Smooth muscle cell (in vitro differentiated cells): ENCODE measurements around the gene CTNNB1. TPM values are rescaled to one million over a fixed set of nuclear protein-coding genes. Genes with fewer than 3 reads are reported as not detected.

ENCODE experiments used
- DNase-seq: peaks from one replicate; lab custom pipeline; 2025; ENCODE audit not compliant: unreplicated experiment; lab: John Stamatoyannopoulos, UW
- H2AFZ ChIP-seq: fragments of 200-600 bp; sonication (generic); 2 replicates; pipeline ENCODE4 v1.6.0; 2016; ENCODE audit warnings: antibody characterized with exemption, low read depth, mild to moderate bottlenecking
- H3F3A ChIP-seq: fragments of 200-600 bp; sonication (generic); 2 replicates; pipeline ENCODE4 v1.6.0; 2017; ENCODE audit warnings: antibody characterized with exemption, low read depth
- H3K27ac ChIP-seq: fragments of 200-600 bp; sonication (generic); 2 replicates; pipeline ENCODE4 v1.5.1; 2016; ENCODE audit warnings: low read depth, mild to moderate bottlenecking
- H3K27me3 ChIP-seq: fragments of 200-600 bp; sonication (generic); 2 replicates; pipeline ENCODE4 v1.6.1; 2016; ENCODE audit warnings: low read depth, mild to moderate bottlenecking
- H3K36me3 ChIP-seq: fragments of 200-600 bp; sonication (generic); 2 replicates; pipeline ENCODE4 v1.5.1; 2016; ENCODE audit warnings: low read depth
- H3K4me1 ChIP-seq: fragments of 200-600 bp; sonication (generic); 2 replicates; pipeline ENCODE4 v1.5.1; 2016; ENCODE audit warnings: low read depth
- H3K4me2 ChIP-seq: fragments of 200-600 bp; sonication (generic); 2 replicates; pipeline ENCODE4 v1.6.0; 2016; ENCODE audit warnings: mild to moderate bottlenecking
- H3K4me3 ChIP-seq: fragments of 200-600 bp; sonication (generic); 2 replicates; pipeline ENCODE4 v1.5.1; 2016; ENCODE audit warnings: mild to moderate bottlenecking
- H3K79me2 ChIP-seq: fragments of 200-600 bp; sonication (generic); 2 replicates; pipeline ENCODE4 v1.6.0; 2016; ENCODE audit warnings: low read depth, mild to moderate bottlenecking
- H3K9ac ChIP-seq: fragments of 200-600 bp; sonication (generic); 2 replicates; pipeline ENCODE4 v1.6.0; 2016; ENCODE audit warnings: low read depth
- H3K9me3 ChIP-seq: fragments of 200-600 bp; sonication (generic); replicated peaks from 2 replicates; pipeline ENCODE4 v1.5.1; 2016; ENCODE audit warnings: low read depth
- H4K20me1 ChIP-seq: fragments of 200-600 bp; sonication (generic); 2 replicates; pipeline ENCODE4 v1.6.0; 2016; ENCODE audit warnings: low read depth
- CTCF ChIP-seq: fragments of 200-600 bp; sonication (generic); IDR thresholded peaks from 2 replicates; pipeline ENCODE4 v1.5.1; 2017; ENCODE audit warnings: borderline replicate concordance, mild to moderate bottlenecking, antibody characterized with exemption; ENCODE audit not compliant: insufficient read depth, poor library complexity, severe bottlenecking
- WGBS: methylation state at CpG from one replicate; pipeline ENCODE4 v1.1.7; 2016; ENCODE audit warnings: low lambda C conversion rate; 5-methylcytosine and 5-hydroxymethylcytosine counted together
- polyA plus RNA-seq: library from polyadenylated mRNA; unstranded; fragments of >200 nt; fragmentation: Nextera tagmentation; extraction: Ambion mirVana; gene quantifications from 2 replicates; pipeline ENCODE4 v1.2.1, GENCODE V29; 2016
- total RNA-seq: library from RNA; depleted of rRNA; stranded (reverse); fragments of >200 nt; gene quantifications from 2 replicates; pipeline ENCODE4 v1.2.3, GENCODE V29; 2014

Gene CTNNB1
- total and polyA plus RNA-seq, 2 experiments from 2014 or later: 167 to 957 TPM

GRCh38 chr3:41164777-41165176 lies 34.5 kb upstream of the CTNNB1 start:
- peaks cover 5% of the 10 kb centered on the region for H3K4me1 ChIP-seq
- TF ChIP-seq CTCF: no peak
- no peak overlapping the region for H3K4me3 ChIP-seq
- no peak overlapping the region for H3K27ac ChIP-seq
- H3F3A ChIP-seq: peaks cover 3% of the 10 kb centered on the region
- 59% methylated on average over 2 of the region's 2 CpGs for WGBS
- H3K4me2 ChIP-seq: no peak overlapping the region
- H3K9ac ChIP-seq: no peak overlapping the region
- DNase-seq: no peak
- H3K9me3 ChIP-seq: no peaks in the 10 kb centered on the region
- no peaks in the 10 kb centered on the region for H3K36me3 ChIP-seq
- no peaks in the 10 kb centered on the region for H3K27me3 ChIP-seq
- H3K79me2 ChIP-seq: no peaks in the 10 kb centered on the region
- H2AFZ ChIP-seq: no peak overlapping the region
- H4K20me1 ChIP-seq: no peaks in the 10 kb centered on the region

- H4K20me1 ChIP-seq: no peaks in the 10 kb centered on the region
- H3K4me1 ChIP-seq: peaks cover 5% of the 10 kb centered on the region
- peak overlapping the region; percentile 48 for H3K27ac ChIP-seq
- no peaks in the 10 kb centered on the region for H3K36me3 ChIP-seq
- H3K4me3 ChIP-seq: no peak overlapping the region
- no peak for TF ChIP-seq CTCF
- H3K9ac ChIP-seq: no peak overlapping the region
- no peak for DNase-seq
- H3K27me3 ChIP-seq: no peaks in the 10 kb centered on the region
- WGBS: 65% methylated on average over 8 of the region's 8 CpGs
- no peaks in the 10 kb centered on the region for H3K79me2 ChIP-seq
- no peaks in the 10 kb centered on the region for H3K9me3 ChIP-seq
- no peak overlapping the region for H2AFZ ChIP-seq
- H3K4me2 ChIP-seq: no peak overlapping the region
- H3F3A ChIP-seq: peaks cover 3% of the 10 kb centered on the region
These were observed 31.4 kb upstream of the CTNNB1 start for GRCh38 chr3:41167722-41168497.

- peaks cover 5% of the 10 kb centered on the region for H3K4me1 ChIP-seq
- no peak overlapping the region for H3K27ac ChIP-seq
- H2AFZ ChIP-seq: no peak overlapping the region
- no peaks in the 10 kb centered on the region for H4K20me1 ChIP-seq
- H3K27me3 ChIP-seq: no peaks in the 10 kb centered on the region
- peak overlapping the region; percentile 52 for H3K4me2 ChIP-seq
- no peaks in the 10 kb centered on the region for H3K36me3 ChIP-seq
- H3K9me3 ChIP-seq: no peaks in the 10 kb centered on the region
- no peaks in the 10 kb centered on the region for H3K79me2 ChIP-seq
- no peak overlapping the region for H3K9ac ChIP-seq
- TF ChIP-seq CTCF: no peak
- 16% methylated on average over 5 of the region's 5 CpGs for WGBS
- no peak overlapping the region for H3K4me3 ChIP-seq
- peaks cover 5% of the 10 kb centered on the region for H3F3A ChIP-seq
- no peak for DNase-seq
These were observed 30.3 kb upstream of the CTNNB1 start for GRCh38 chr3:41169023-41169422.
